GM12864 (cell line): ENCODE results near the gene PCDH9.

ENCODE experiments used
- DNase-seq: peaks from one replicate; pipeline ENCODE4 v3.0.0-alpha.2; 2011; ENCODE audit warnings: low read depth
- H3K4me3 ChIP-seq: 2 replicates; pipeline ENCODE4 v1.5.1; 2011; ENCODE audit warnings: mild to moderate bottlenecking, low read depth, low read length, control low read depth
- TF ChIP-seq, protein P1 (sequence below): IDR thresholded peaks from 2 replicates; pipeline ENCODE4 v1.5.1; 2011; ENCODE audit warnings: low read depth, mild to moderate bottlenecking, moderate library complexity, low read length, control low read depth, inconsistent platforms; ENCODE audit errors: missing control alignments

The PCDH9 gene

DNA sequence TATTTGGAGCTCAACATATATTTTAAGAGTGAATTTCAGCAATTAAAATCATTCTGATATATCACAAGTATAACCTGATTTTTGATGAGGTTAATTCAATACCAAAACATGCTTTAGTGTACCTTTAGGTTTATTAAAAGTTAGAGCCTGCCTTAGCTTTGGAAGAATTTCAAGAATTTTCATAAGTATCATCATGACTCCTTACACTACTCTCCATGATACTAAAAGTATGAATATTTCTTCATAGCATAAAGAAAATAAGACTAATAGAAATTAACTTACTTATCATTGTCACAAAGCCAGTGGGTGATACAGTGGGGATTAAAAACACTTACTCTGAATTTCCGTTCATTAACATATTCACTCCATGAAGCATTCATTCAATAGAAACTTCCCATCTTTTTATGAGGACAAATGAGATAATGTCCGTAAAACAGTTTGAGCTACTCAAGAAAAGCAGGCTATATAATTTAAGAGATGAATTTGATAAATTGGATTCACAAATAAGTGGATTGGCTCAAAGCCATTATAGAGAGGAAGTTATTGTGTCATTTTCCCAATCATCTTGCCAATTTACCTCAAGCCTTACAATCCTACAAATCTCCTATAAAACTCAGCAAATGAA lies 214.0 kb downstream of the PCDH9 start:
- no peak overlapping the region for H3K4me3 ChIP-seq
- no peak for DNase-seq
- TF ChIP-seq, protein P1, sequence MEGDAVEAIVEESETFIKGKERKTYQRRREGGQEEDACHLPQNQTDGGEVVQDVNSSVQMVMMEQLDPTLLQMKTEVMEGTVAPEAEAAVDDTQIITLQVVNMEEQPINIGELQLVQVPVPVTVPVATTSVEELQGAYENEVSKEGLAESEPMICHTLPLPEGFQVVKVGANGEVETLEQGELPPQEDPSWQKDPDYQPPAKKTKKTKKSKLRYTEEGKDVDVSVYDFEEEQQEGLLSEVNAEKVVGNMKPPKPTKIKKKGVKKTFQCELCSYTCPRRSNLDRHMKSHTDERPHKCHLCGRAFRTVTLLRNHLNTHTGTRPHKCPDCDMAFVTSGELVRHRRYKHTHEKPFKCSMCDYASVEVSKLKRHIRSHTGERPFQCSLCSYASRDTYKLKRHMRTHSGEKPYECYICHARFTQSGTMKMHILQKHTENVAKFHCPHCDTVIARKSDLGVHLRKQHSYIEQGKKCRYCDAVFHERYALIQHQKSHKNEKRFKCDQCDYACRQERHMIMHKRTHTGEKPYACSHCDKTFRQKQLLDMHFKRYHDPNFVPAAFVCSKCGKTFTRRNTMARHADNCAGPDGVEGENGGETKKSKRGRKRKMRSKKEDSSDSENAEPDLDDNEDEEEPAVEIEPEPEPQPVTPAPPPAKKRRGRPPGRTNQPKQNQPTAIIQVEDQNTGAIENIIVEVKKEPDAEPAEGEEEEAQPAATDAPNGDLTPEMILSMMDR = no peak

DNA sequence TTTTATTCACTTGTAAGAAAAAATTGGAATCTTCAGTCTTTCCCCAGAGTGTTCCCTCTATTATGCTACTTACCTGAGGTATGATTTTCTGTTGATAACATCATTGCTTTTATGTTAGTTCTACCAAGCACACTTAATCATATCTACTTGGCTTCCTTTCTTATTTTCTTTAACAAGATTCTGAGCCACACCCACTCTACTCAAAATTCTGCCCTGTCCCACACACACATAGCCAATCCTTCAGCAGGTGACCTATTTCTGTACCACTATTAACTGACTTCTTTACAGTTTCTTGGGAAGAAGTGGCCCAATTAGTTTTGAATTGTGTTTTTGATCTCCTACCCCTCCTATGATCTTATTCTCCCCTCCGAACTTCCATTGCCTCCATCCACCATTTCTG lies 215.7 kb downstream of the PCDH9 start:
- H3K4me3 ChIP-seq = no peak overlapping the region
- no peak for DNase-seq
- TF ChIP-seq, protein P1 = no peak

DNA sequence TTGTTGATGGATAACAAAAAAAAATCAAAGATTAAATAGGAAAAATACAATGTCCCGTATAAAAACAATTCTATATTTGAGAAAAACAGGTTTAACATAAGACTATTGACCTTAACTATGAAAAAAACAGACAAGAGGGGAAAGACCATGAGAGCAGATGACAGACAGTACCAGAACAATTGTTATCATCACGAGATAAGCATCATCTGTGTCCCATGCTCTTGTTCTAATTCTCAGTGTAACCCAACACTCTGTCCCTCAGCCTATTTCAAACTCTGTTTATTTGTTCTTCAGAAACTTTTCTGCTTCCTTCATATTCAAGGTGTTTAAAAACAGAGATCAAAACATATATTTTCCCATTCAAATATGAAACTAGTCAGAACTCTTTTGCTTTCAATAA lies 216.4 kb downstream of the PCDH9 start:
- DNase-seq = no peak
- TF ChIP-seq, protein P1 = no peak
- no peak overlapping the region for H3K4me3 ChIP-seq

DNA sequence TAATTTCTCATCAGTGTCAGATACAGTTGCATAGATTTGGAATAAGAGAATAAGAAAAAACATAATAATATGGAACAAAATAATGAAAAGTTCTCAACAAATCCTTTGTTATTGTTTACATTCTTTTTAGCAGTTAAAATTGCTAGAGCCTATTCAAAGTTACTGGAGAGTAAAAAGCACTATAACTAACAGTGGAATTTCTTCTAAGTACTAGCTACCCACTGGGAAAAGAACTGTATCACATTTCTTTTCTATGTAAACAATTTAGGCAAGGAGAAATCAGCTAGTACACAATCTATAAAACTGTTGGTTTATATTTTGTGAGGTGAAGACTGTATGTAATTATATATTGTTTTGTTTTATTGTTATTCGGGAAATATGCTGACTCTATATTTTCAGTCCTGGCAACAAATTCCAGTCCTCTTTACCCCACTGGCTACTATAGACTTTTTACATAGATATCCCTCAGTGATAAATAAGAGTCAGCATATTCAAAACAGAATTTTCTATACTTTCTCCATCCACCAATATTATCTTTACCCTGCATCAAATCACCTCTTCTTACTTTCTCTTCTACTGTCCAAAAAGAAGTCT lies 222.0 kb downstream of the PCDH9 start:
- no peak for DNase-seq
- H3K4me3 ChIP-seq = no peak overlapping the region
- TF ChIP-seq, protein P1 = no peak

DNA sequence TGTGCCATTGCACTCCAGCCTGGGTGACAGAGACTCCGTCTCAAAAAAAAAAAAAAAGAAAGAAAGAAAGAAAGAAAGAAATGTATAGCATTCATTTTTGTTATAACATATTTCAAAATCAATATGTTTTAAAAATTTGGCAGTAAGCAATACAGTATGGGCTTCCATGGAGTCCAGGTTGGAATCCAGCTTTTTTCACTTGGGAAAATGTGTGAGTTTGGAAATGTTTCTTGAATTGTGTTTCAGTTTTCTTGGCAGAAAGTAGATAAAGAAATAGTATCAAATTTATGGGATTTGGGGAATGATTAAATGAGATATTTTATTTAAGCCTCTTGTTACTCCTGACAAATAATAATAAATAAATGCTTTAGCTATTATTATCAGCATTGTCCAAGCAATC lies 225.6 kb downstream of the PCDH9 start:
- TF ChIP-seq, protein P1 = no peak
- DNase-seq = no peak
- no peak overlapping the region for H3K4me3 ChIP-seq

DNA sequence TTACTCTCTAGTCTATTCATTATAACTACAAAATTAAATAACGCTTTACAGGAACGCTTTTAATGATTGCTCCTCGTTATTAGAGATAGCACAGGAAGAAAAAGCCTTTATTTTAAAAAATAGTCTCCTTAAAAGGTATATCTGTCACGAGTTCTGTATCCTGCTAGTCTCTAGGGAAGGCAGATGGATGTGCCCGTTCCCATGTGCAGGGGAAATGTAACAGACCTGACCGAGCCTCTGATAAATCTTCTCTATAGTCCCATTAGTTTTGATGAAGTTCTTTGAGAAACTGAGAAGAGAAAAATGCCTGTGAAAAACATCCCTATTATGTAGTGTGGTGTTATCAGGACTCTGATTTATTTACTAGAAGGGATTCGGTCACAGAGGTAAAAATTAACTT lies 226.4 kb downstream of the PCDH9 start:
- no peak overlapping the region for H3K4me3 ChIP-seq
- TF ChIP-seq, protein P1 = no peak
- no peak for DNase-seq

DNA sequence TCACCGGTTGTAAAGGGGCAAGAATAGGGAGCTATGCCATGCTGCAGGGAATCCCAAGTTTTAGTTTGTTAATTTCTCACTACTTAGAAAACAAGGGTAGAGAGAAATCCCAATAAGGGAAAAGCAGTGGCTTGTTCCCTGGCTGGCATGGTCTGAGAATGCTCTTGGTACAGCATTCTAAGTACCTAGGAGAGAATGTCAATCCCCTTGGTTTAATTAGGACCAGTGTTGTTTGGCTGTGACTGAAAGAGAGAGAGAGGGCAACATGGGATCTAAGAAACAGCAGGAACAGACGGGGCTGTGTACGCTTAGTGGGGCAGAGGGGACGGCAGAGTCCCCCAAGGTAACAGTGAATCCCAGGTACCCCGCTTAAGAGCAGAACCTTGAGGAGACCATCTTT lies 228.8 kb downstream of the PCDH9 start:
- no peak for DNase-seq
- H3K4me3 ChIP-seq = no peak overlapping the region
- TF ChIP-seq, protein P1 = no peak
